Stimulated activated CD8-positive, alpha-beta memory T cell treated with anti-CD3 and anti-CD28 coated beads, Interleukin-15, amount 100 ng/mL, for 1 hour (primary cell): Measurements from ENCODE around the gene CAGE1.
"Not testable (repeated sequence)": the region's sequence is repeated elsewhere in the genome, so short reads cannot be mapped to it uniquely, and the experiment has no call there.

Experiments
- DNase-seq: peaks from one replicate; pipeline ENCODE4 v3.0.0-alpha.2; 2020; ENCODE audit warnings: low read depth

The CAGE1 gene

DNA sequence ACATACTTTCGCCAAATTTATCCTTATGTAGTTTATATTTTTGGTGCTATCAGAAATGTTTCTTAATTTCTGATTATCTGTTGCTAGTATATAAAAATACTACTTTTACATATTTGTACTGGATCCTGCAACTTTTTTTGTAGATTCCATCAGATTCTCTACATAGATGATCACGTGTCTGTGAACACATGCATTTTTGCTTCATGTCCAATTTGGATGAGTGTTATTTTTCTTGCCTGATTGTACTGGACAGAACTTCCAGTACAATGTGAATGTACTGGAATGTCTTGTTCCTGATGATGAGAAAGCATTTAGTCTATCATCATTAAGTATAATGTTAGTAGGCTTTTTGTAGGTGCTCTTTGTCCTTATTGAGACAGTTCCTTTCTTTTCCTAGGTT lies 51.5 kb downstream of the CAGE1 start:
- no peak for DNase-seq

DNA sequence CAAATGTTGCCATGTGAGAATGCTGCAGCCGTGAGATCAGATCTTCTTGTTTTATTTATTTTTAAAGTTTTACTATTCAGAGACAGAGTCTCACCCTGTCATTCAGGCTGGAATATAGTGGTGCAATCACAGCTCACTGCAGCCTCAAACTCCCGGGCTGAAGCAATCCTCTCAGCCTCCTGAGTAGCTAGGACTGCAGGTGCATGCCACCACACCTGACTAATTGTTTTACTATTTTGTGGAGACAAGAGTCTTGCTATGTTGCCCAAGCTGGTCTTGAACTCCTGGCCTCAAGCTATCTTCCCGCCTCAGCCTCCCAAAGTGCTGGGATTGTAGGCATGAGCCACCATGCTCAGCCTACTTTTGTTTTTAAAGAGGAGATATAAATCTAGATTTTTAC lies 54.0 kb downstream of the CAGE1 start:
- DNase-seq: no peak

DNA sequence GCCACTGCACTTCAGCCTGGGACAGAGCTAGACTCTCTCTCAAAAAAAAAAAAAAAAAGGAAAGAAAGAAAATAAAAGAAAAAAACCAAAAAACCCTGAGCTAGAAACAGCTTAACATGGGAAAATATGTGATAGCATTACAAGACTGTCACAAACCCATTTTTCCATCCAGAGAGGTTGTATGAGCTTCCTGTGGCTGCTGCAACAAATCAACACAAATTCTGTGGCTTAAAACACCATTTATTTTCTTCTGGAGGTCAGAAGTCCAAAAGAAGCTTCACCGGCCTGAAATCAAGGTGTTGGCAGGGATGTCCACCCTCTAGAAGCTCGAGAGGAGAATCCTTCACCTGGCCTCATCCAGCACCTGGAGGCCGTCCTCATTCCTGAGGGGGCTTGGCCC lies 54.9 kb downstream of the CAGE1 start:
- no peak for DNase-seq

DNA sequence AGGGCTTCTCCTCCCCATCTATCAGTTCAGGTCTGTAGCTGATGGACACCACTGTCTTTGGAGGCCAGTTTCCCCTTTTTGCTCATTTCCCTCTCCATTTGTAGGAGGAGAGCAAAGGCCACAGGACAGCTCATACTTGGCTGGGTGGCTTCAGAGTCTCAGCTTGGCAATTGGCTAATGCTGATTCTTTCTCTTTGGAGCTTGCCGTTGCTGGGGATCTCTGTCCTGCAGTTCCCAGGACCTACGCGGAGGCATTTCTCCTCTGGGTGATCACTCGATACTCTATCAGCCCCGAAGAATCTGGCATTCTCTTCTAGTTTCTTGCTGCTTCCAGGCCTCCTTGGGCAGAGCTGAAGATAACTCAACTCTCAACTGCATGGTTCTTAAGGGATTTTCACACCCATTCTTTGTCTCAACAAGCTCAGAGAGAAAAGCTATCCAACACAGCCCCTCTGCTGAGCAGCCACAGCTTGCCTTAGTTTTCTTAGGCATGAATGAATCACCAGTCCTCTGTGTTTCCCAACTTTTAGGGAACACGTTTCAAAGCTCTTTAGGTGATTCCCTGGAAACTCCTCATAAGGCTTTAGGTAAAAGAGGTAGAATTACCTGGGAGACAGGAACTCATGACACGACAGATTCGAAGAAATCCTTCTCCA lies 57.3 kb downstream of the CAGE1 start:
- no peak for DNase-seq

DNA sequence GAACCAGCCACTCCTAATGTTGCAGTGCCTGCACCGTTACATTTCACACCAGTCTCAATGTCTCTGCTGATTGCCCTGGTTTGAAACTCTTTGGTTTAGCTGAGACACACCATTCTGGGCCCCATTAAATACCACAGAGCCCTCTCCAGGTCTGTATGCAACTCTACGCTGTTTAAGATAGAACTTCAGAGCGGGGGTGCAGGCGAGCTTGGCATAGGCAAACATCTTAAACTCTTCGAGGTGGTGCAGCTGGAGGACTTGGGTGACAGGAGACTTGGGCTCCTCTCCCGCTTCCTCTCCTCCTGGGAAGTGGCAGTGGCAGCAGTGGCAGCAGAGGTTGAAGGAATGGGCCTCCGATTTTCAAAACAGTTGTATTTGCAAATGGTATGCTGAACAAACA lies 58.1 kb downstream of the CAGE1 start:
- DNase-seq: no peak

DNA sequence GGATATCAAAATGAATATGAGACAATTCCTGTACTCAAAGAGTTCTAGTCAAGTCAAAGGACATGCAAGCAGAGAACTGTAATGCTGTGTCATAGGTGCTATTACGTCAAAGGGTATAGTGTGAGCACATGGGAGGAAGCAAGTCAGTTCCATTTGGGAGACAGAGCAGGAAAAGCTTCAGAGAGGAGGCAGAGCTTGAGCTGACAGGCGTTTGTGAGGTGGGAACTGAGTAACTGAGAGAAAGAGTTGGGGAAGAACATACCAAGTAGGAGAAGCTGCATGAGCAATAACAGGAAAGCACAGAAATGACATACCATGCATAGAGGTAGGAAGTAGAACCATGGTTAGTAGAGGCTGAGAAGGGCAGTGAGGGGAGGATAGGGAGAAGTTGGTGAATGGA lies 61.3 kb downstream of the CAGE1 start:
- DNase-seq: no peak

DNA sequence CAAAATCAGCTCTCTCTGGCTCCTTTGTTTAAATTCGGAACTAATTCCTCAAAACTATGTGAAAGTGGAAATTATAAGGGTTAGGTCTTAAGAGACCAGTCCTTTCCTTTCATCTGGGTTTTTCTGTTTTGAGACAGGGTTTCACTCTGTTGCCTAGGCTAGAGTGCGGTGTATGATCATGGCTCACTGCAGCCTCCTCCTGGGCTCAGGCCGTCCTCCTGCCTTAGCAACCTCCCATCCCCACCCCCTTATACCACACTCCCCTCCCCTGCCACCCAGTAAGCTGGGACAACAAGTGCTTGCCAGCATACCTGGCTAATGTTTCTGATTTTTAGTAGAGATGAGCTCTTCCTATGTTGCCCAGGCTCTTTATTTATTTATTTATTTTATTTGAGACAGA lies 63.8 kb downstream of the CAGE1 start:
- no peak for DNase-seq

DNA sequence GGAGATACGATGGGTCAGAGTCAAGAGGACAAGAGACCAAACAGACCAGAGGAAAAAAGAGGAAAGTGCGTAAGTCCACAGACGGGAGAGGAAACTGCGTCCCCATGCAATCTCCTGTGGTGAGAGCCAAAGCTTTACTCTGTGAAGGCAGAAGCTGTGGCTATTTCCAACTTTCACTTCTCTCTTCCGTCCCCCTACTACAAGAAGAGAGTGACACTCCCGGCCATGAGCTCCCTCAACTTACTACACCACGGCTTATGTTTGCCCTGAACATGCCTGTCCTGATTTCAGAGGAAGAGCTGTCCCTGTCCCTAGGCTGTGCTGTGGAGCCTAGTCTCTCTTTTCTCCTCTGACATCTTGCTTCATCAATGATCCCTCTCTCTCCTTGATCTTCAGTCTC lies 65.0 kb downstream of the CAGE1 start:
- DNase-seq: no peak

DNA sequence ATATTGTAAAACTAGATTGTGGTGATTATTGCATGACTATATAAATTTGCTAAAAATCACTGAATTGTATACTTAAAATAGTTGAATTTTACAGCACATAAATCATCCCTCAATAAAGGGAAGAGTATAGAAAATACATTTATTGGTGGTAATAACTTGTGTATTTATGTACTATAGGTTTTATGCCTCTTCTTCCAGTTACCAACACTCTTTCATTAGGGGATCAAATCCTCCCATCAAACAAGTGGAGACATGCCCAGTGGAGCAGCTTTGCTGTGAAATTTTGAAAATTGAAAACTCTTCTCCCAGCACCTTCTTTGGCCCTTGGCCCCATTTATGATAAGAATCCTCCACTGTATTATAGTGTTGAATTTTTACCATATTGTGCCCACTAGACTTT lies 66.5 kb downstream of the CAGE1 start:
- no peak for DNase-seq

DNA sequence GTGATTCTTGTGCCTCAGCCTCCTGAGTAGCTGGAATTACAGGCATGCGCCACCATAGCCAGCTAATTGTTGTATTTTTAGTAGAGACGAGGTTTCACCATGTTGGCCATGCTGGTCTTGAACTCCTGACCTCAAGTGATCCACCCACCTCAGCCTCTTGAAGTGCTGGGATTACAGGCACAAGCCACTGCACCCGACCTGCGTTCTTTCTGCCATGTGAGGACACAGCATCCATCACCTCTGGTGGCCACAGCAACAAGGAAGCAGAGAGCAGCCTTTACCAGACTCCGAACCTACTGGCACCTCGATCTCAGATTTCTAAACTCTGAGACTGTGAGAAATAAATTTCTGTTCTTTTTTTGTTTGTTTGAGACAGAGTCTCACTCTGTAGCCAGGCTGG lies 67.7 kb downstream of the CAGE1 start:
- DNase-seq: not testable (repeated sequence)

DNA sequence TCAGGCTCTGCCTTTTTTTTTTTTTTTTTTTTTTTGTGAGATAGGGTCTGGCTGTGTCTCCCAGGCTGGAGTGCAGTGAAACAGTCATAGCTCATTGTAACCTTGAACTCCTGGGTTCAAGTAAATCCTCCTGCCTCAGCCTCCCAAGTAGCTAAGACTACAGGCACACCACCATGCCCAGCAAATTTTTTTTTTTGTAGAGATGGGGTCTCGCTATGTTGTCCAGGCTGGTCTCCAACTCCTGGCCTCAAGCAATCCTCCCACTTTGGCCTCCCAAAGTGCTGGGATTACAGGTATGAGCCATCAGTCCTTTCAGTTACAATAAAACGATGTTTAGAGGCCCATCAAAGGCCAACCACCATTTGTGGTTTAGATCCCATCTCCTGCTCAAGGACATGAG lies 70.1 kb downstream of the CAGE1 start:
- DNase-seq: not testable (repeated sequence)

DNA sequence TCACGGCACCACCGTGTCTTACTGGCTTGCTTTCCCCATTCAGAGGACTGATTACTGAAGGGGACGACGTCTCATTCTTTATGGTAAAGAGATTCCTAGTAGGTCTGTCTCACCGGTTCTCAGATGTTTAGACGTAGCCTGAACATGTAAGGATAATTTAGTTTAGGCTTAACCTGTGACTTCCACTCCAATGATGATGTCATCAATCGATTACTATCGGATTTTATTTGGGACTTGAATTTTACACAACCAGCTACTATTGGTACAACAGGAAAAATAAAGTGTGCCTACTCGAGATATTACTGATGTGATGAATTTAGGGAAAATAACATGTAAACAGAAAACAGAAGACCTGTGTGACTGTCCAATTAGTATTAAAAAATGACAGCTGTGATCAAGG lies 72.0 kb downstream of the CAGE1 start:
- DNase-seq: no peak

DNA sequence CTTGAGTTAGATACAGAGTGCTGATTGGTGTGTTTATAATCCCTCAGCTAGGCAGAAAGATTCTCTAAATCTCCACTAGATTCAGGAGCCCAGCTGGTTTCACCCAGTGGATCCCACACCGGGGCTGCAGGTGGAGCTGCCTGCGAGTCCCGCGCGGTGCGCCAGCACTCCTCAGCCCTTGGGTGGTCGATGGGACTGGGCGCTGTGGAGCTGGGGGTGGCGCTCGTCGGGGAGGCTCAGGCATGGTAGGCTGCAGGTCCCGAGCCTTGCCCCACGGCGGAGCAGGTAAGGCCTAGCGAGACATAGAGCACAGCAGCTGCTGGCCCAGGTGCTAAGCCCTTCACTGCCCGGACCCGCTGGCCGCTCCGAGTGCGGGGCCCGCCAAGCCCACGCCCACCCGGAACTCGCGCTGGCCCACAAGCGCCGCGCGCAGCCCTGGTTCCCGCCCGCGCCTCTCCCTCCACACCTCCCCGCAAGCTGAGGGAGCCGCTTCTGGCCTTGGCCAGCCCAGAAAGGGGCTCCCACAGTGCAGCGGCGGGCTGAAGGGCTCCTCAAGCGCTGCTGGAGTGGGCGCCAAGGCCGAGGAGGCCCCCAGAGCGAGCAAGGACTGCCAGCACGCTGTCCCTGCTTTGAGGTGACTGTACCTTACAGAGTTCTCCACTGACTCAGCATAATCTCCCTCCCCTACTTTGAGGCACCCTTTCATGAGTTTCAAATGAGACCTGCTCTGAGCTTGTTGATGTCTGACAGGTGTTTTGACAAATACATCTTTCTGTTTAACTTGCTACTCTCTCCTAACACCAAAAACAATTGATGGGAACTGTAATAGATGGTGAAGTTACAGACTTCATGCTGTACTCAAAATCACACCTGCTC lies 72.6 kb downstream of the CAGE1 start:
- no peak for DNase-seq

DNA sequence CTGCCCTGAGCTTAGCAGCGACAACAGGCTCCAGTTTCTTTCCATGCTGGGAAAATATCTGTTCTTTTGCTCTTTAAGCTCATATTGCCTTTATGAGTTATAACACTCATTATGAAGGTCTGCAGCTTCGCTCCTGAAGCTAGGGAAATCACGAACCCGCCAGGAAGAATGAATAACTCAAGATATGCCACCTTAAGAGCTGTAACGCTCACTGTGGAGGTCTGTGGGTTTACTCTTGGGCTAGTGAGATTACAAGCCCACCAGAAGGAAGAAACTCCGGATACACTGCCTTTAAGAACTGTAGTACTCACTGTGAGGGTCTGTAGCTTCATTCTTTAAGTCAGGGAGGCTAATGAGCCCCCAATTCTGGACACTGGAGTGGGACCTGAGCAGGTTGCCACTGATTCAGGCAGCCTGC lies 73.6 kb downstream of the CAGE1 start:
- no peak for DNase-seq

DNA sequence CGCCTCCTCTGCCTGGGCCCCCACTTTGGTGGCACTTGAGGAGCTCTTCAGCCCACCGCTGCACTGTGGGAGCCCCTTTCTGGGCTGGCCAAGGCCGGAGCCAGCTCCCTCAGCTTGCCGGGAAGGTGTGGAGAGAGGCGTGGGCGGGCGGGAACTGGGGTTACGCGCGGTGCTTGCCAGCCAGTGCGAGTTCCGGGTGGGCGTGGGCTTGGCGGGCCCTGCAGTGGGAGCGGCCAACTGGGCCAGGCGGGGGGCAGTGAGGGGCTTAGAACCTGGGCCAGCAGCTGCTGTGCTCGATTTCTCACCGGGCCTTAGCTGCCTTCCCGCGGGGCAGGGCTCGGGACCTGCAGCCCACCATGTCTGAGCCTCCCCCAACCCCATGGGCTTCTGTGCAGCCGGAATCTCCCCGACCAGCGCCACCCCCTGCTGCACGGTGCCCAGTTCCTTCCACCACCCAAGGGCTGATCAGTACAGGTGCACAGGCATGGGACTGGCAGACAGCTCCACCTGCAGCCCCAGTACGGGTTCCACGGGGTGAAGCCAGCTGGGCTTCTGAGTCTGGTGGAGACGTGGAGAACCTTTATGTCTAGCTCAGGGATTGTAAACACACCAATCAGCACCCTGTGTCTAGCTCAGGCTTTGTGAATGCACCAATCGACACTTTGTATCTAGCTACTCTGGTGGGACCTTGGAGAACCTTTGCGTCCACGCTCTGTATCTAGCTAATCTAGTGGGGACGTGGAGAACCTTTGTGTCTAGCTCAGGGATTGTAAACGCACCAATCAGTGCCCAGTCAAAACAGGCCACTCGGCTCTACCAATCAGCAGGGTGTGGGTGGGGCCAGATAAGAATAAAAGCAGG lies 74.2 kb downstream of the CAGE1 start:
- DNase-seq: not testable (repeated sequence)

DNA sequence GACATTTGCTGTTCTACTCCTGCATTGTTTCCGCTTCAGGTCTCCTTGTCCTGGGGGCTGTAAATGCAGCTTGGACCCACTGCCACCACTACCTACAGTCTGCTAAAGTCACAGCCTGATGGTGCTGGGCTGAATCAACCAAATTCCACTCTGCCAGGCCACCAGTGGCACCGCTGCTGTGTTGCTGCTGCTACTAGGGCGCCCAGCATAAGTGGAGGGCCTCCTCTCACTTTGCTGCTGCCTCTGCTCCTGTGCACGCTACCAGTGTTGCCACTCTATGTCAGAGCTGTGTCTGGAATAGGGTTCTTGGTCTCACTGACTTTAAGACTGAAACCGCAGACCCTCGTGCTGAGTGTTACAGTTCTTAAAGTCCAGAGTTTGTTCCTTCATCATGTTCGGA lies 75.1 kb downstream of the CAGE1 start:
- no peak for DNase-seq

DNA sequence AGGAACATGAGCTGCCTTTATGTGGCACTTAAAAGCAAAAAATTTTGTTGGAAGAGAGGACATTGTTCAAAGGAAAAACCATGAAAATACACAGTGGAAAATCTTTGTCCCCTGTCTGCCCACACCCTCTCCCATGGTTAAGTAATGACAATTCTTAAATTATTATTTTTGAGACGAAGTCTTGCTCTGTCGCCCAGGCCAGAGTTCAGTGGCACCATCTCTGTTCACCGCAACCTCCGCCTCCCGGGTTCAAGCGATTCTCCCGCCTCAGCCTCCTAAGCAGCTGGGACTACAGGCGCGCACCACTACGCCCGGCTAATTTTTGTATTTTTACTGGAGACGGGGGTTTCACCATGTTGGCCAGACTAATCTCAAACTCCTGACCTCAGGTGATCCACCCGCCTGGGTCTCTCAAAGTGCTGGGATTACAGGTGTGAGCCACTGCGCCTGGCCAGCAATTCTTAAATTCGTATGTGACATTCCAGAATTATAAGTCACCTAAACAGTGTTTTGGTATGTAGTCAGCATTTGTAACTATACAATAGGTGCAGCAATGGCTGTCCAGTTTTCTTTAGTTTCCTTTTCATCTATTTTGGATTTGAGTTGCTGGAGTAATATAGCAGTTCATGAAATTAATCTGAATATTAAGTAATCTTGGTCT lies 75.9 kb downstream of the CAGE1 start:
- no peak for DNase-seq

DNA sequence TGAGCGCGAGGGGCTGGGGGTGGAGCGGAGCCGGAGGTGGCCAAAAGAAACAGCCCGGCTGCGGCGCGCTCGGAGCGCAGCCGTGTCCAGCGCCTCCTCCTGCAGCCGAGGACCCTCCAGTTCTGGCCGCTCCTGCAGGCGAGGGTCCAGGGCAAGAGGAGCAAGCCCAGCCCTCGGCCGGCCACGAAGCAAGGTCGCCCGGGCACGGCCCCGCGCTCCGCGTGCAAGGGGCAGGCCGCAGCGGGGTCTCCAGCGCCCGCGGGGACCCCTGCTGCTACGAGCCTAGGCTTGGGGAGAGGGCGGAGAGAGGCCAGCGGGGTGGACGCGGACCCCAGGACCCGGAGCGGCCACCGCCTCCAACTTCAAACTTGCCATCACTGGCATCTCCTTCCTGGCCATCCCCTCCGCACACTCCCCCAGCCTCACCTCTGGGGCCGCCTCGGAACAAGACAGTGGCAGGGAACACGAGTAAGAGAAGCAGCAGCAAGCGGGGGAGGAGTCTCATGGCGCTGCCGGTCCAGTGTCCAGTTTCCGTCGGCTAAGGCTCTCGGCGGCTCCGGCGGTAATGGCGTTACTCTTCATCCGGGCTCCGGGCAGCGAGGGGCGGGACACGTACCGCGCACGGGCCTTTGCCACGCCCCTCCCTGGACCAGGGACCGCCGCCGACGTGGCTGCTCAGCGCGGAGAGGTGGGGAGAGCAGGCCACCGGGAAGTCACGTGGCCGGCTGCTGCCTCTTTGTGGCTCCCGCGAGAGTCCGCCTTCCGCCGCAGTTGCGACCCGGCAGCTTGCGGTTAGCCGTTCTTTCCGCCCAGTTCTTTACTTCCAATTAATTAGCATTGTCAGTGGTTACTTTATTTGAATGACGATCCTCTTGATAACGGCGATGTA lies 76.7 kb downstream of the CAGE1 start, which contains the start of gene SSR1:
TSS of gene SSR1 (minus strand) at position 584 of the 889 bp plus-strand sequence. CDS start at position 505, 79 bp downstream.
- peak; percentile 85 for DNase-seq

DNA sequence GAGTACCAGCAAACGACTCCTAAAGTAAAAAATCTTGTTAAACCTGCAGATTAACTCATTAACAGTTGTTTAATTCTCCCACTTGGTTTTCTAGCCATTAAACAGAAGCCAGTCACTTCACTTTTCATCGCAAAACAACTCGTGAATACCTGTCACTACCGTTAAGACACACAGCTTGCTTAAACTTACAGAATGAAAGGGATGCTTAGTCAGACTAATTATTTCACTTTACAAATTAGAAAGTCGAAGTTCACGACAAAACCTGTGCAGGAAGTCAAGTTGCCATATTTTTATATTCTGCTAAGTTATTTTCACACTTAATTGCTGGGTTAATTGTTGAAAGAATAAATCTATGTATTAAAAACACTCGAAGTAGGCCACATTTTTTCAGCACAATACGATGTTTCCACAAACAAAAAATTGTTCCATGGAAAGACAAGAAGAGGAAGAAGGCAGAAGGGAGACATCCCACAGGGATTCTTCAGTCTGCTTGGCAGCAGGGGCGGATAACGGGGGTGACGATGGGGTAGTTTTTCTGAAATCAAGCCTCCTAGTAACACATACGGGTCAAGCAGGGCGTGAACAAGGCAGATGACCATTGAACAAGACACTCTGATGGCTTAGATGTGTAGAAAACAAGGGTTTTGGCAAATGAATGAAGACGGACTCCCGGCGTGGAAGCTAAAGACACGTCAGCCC lies 77.5 kb downstream of the CAGE1 start:
- DNase-seq: no peak

DNA sequence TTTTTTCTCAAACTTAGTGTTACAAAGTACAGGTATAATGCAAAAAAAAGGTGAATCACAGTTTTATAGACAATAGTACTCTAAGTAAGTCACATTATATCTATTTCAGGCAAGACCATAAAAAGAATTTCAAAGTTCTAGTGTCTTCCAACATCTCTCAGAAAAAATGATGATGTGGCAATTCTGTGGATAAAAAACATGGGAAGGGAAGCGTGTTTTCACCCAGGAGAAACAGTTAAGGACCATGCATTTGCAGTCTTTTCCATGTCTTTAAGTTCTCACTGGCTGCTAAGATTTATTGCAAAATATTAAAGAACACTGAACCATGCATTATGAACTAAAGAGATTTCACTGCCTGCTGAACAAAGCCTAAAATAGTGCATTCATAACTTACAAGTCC lies 78.4 kb downstream of the CAGE1 start:
- DNase-seq: no peak
